ENCODE measurements around the gene MEF2C. TPM values are rescaled to one million over a fixed set of nuclear protein-coding genes. Genes with fewer than 3 reads are reported as not detected.

MEF2C gene
- total RNA-seq, 1 experiment from 2014 or later = 13.0 TPM

- Histone ChIP-seq H2AFZ (ENCODE audit: low read depth, low read length, poor library complexity, severe bottlenecking) (peak overlapping the region; percentile 85), H3K4me1 (ENCODE audit: control insufficient read depth in 1 of 2, insufficient read depth in 2 of 2, low read length in 2 of 2) (peaks cover 0 to 5% of the 10 kb centered on the region in 2 experiments; a peak in 2 of 4 replicates), H3K9me2 (ENCODE audit: insufficient read depth) (no peaks in the 10 kb centered on the region), H3K36me3 (ENCODE audit: control insufficient read depth in 1 of 2, insufficient read depth in 2 of 2, low read length in 2 of 2) (no peaks in the 10 kb centered on the region), H3K9me3 (ENCODE audit: control insufficient read depth in 1 of 2, insufficient read depth in 1 of 2, low read depth in 1 of 2, low read length in 2 of 2) (no peaks in the 10 kb centered on the region), H3K27me3 (ENCODE audit: insufficient read depth, low read length) (no peaks in the 10 kb centered on the region), H3K79me2 (ENCODE audit: insufficient read depth, low read length) (no peaks in the 10 kb centered on the region), H4K20me1 (ENCODE audit: insufficient read depth) (no peaks in the 10 kb centered on the region), H3K4me3 (replicated peaks in 1 of 2; ENCODE audit: low read depth in 1 of 2, low read length in 2 of 2) (peak overlapping the region; percentile 15 to 57; a peak in 3 of 4 replicates), H3K9ac (ENCODE audit: low read length) (peak overlapping the region; percentile 53; the same call in 1 of the 2 replicates), H3K27ac (ENCODE audit: low read depth, low read length) (peak overlapping the region; percentile 46; the same call in 1 of the 2 replicates), H3K4me2 (ENCODE audit: low read length) (peak overlapping the region; percentile 72)
- no peak for ATAC-seq
- no peak for TF ChIP-seq ZBTB33 (IDR thresholded peaks at IDR 0.05; ENCODE audit: extremely low read depth, insufficient replicate concordance, low read length)
- no peak for TF ChIP-seq YY1 (IDR thresholded peaks at IDR 0.05; ENCODE audit: extremely low read depth, insufficient replicate concordance, low read depth, low read length)
- TF ChIP-seq CTCF (IDR thresholded peaks at IDR 0.05 in 2 of 3, conservative IDR thresholded peaks at IDR 0.05 in 1 of 3; ENCODE audit: borderline replicate concordance in 1 of 3, insufficient read depth in 1 of 3, low read depth in 2 of 3, low read length in 2 of 3) = no peak
- TF ChIP-seq JUND (IDR thresholded peaks at IDR 0.05) = no peak
- BruUV-seq (replicated peaks) = no TSS peak
- ChIA-PET CTCF (interaction anchor here (1.3 kb wide), 1 partner anchor 534 kb away, joined by 3 read pairs; no protein-coding TSS in a partner anchor), RAD21 (ENCODE audit: low non-redundant PET in 1 of 2, low total read pairs in 2 of 2, uncharacterized antibody in 2 of 2, unreplicated experiment in 2 of 2) (no interaction called here), POLR2A (interaction anchor here (0.8 kb wide), 1 partner anchor 1408 kb away, joined by 3 read pairs; the partner anchor contains the start of gene RASA1)
- DNase-seq (ENCODE audit: low read depth, low spot score) = no peak
- intact Hi-C loops (cut with micrococcal nuclease) = no loop called here
Measured at GRCh38 chr5:88675168-88675707, 207.7 kb downstream of the MEF2C start.
